RWPE2 (cell line): ENCODE measurements around the gene NAP1L4.
A peak's percentile ranks its signal among the peaks of the same experiment; 100 is the strongest.

ENCODE experiments used
- ATAC-seq: fragments of 200-7000 bp; cut with Tn5 transposase; 3 replicates; pipeline ENCODE4 v1.9.1; 2021; ENCODE audit warnings: low read depth
- DNase-seq: peaks from one replicate; pipeline ENCODE4 v3.0.0-alpha.2; 2020; ENCODE audit warnings: low spot score
- H3K27ac ChIP-seq: fragments of 450-650 bp; 2 replicates; pipeline ENCODE4 v1.5.1; 2017; ENCODE audit warnings: mild to moderate bottlenecking; ENCODE audit not compliant: poor library complexity, severe bottlenecking
- H3K27me3 ChIP-seq: fragments of 250-450 bp; sonication (Bioruptor Pico); 2 replicates; pipeline ENCODE4 v1.5.1; 2021; ENCODE audit warnings: mild to moderate bottlenecking, moderate library complexity; ENCODE audit not compliant: insufficient read depth, poor library complexity, severe bottlenecking
- H3K36me3 ChIP-seq: fragments of 250-450 bp; sonication (Bioruptor Pico); 2 replicates; pipeline ENCODE4 v1.5.1; 2020; ENCODE audit warnings: low read depth, mild to moderate bottlenecking, moderate library complexity
- H3K4me1 ChIP-seq: fragments of 250-450 bp; sonication (Bioruptor Pico); 2 replicates; pipeline ENCODE4 v1.5.1; 2021; ENCODE audit warnings: mild to moderate bottlenecking, moderate library complexity; ENCODE audit not compliant: insufficient read depth, poor library complexity, severe bottlenecking
- H3K4me3 ChIP-seq: fragments of 250-450 bp; sonication (Bioruptor Pico); 2 replicates; pipeline ENCODE4 v1.5.1; 2021; ENCODE audit warnings: mild to moderate bottlenecking, moderate library complexity; ENCODE audit not compliant: severe bottlenecking
- H3K9me3 ChIP-seq: fragments of 250-450 bp; sonication (Bioruptor Pico); 2 replicates; pipeline ENCODE4 v1.5.1; 2021; ENCODE audit warnings: mild to moderate bottlenecking, moderate library complexity; ENCODE audit not compliant: severe bottlenecking
- TF ChIP-seq, protein P1 (sequence below): fragments of 450-650 bp; IDR thresholded peaks from one replicate; pipeline ENCODE4 v1.5.1; 2017; ENCODE audit warnings: mild to moderate bottlenecking, moderate library complexity; ENCODE audit not compliant: poor library complexity, severe bottlenecking

The NAP1L4 gene

DNA sequence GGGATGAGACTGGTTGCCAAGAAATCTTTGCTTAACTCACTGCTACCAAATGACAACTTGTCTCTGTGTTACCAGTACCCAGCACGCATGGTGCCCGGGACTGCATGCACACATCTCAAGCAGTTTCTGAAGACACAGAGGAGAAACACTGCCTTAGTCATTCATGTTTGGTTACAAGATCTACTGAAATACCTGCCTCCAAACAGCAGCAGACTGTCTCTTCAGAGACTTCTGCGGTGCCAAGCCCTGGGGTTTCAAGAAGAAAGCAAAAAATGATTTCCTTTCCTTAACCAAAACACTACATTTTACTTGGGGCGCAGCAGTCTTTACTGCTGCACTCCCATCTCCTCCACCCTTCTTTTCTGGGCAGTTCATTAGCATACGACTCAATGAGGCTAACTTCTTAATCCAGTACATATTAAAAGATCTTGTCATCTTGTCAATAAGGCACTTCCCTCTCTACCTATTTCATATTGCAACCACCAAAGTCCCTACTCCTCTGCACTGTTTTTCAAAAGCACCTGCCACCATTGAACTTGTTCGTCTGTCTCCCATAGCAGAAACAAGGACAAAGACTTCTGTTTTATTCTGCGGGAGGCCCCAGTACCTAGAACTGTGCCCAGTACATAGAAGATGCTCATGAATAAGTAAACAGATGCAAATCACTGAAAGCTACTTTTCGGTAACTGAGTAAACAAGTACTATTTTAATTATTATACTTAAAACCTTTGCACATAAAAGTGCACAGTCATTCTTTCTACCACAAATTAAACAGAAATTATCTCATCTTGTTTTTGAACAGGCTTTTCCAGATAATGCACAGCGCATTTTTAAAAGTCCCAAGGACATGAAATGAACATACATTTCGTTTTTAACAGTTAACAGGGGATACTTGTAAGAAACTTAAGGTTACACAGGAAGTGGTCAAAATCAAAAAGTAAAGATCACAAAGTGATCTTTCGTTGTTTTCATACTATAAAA, 4.0 kb downstream of the NAP1L4 start:
- DNase-seq (no peak), ATAC-seq (no peak)
- Histone ChIP-seq H3K27ac (peak overlapping the region; percentile 3), H3K4me3 (peak overlapping the region; percentile 75), H3K4me1 (peaks cover 18% of the 10 kb centered on the region), H3K9me3 (no peaks in the 10 kb centered on the region), H3K27me3 (no peaks in the 10 kb centered on the region), H3K36me3 (peaks cover 27% of the 10 kb centered on the region)
- TF ChIP-seq, protein P1, sequence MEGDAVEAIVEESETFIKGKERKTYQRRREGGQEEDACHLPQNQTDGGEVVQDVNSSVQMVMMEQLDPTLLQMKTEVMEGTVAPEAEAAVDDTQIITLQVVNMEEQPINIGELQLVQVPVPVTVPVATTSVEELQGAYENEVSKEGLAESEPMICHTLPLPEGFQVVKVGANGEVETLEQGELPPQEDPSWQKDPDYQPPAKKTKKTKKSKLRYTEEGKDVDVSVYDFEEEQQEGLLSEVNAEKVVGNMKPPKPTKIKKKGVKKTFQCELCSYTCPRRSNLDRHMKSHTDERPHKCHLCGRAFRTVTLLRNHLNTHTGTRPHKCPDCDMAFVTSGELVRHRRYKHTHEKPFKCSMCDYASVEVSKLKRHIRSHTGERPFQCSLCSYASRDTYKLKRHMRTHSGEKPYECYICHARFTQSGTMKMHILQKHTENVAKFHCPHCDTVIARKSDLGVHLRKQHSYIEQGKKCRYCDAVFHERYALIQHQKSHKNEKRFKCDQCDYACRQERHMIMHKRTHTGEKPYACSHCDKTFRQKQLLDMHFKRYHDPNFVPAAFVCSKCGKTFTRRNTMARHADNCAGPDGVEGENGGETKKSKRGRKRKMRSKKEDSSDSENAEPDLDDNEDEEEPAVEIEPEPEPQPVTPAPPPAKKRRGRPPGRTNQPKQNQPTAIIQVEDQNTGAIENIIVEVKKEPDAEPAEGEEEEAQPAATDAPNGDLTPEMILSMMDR = no peak

DNA sequence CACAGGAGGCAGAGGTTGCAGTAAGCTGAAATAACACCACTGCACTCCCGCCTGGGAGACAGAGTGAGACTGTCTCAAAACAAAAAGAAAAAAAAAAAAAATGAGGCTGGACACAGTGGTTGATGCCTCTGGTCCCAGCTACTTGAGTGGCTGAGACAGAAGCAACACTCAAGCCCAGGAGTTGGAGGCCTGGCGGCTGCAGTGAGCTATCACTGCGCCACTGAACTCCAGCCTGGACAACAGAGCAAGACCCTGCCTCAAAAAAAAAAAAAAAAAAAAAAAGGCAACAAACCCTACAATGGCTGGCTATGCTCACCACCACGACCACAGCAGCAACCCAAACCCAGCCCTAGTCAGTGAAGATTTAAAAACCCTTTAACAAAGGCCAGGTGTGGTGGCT, 8.2 kb downstream of the NAP1L4 start:
- no peak for DNase-seq
- Histone ChIP-seq H3K4me1 (peaks cover 19% of the 10 kb centered on the region), H3K9me3 (no peaks in the 10 kb centered on the region), H3K27me3 (no peaks in the 10 kb centered on the region), H3K27ac (no peak overlapping the region), H3K36me3 (peaks cover 52% of the 10 kb centered on the region), H3K4me3 (no peak overlapping the region)
- ATAC-seq = no peak
- TF ChIP-seq, protein P1 = no peak

DNA sequence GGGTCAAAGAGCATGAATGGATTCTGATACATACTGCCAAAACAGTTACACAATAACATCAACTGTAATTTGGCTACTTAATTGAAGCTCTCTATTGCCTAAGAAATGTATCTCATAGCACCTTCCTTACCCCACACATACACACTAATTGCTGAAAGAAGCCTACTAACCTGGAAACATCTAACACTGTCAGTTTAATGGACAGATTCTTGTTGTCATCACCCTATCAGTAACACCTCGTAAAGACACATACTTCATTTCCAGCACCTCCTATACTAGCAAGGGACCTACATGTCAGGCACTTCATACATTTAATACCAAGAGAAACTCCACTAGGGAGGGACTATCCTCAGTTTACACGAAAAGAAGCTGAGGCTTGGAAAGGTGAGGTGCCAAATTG, 9.9 kb downstream of the NAP1L4 start:
- DNase-seq (no peak), ATAC-seq (no peak)
- H3K27me3 ChIP-seq = no peaks in the 10 kb centered on the region
- no peak overlapping the region for H3K27ac ChIP-seq
- TF ChIP-seq, protein P1 = no peak
- peaks cover 62% of the 10 kb centered on the region for H3K36me3 ChIP-seq
- H3K9me3 ChIP-seq = no peaks in the 10 kb centered on the region
- H3K4me3 ChIP-seq = no peak overlapping the region
- peaks cover 11% of the 10 kb centered on the region for H3K4me1 ChIP-seq

DNA sequence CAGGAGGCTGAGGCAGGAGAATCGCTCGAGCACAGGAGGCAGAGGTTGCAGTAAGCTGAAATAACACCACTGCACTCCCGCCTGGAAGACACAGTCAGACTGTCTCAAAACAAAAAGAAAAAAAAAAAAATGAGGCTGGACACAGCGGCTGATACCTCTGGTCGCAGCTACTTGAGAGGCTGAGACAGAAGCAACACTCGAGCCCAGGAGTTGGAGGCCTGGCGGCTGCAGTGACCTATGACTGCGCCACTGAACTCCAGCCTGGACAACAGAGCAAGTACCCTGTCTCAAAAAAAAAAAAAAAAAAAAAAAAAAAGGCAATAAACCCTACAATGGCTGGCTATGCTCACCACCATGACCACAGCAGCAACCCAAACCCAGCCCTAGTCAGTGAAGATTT, 11.0 kb downstream of the NAP1L4 start:
- peak overlapping the region; percentile 46 for H3K27ac ChIP-seq
- peaks cover 11% of the 10 kb centered on the region for H3K4me1 ChIP-seq
- no peaks in the 10 kb centered on the region for H3K27me3 ChIP-seq
- TF ChIP-seq, protein P1 = no peak
- DNase-seq = no peak
- H3K9me3 ChIP-seq = no peaks in the 10 kb centered on the region
- no peak overlapping the region for H3K4me3 ChIP-seq
- ATAC-seq = no peak
- H3K36me3 ChIP-seq = peaks cover 68% of the 10 kb centered on the region

DNA sequence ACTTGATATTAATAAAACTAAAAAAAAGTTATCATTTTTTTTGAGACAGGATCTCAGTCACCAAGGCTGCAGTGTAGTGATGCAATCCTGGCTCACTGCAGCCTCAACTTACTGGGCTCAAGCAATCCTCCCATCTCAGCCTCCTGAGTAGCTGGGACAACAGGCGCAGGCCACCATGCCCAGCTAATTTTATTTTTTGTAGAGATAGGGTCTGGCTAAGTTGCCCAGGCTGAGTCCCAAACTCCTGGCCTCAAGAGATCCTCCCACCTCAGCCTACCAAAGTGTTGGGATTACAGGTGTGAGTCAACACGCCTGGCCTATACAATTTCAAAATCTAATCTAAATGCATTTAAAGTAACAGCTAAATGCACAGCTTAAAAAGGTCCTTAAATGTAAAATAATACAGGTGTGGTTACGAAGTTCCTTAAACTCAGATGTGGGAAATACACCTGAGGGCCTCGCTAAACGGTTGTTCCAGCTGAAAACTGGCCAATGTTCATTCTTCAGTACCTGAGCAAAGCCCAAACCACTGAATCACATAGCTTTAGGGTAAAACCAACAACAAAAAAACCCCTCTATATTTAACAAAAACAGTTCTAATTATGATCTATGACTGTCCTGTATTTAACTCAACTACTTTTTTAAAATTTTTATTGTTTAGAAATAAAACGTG, 11.8 kb downstream of the NAP1L4 start:
- peak; percentile 55 for ATAC-seq
- Histone ChIP-seq H3K36me3 (peaks cover 71% of the 10 kb centered on the region), H3K4me1 (peaks cover 11% of the 10 kb centered on the region)

More for the DNA sequence above, 11.8 kb downstream of the NAP1L4 start:
- Histone ChIP-seq H3K9me3 (no peaks in the 10 kb centered on the region), H3K27ac (peak overlapping the region; percentile 46), H3K4me3 (no peak overlapping the region), H3K27me3 (no peaks in the 10 kb centered on the region)
- TF ChIP-seq, protein P1 = no peak
- no peak for DNase-seq
